Mesothelial cell of epicardium (in vitro differentiated cells): ENCODE results near the gene CHD9NB. TPM values are rescaled to one million over a fixed set of nuclear protein-coding genes. Genes with fewer than 3 reads are reported as not detected.
"Not testable (repeated sequence)": the region's sequence is repeated elsewhere in the genome, so short reads cannot be mapped to it uniquely, and the experiment has no call there.

Experiments
- DNase-seq, 2 experiments: peaks; one replicate each; pipeline ENCODE4 v3.0.0; 2021; ENCODE audit warnings: low spot score in 2 of 2; ENCODE audit not compliant: unreplicated experiment in 2 of 2
- H3K27ac Mint-ChIP-seq: 2 replicates; pipeline ENCODE4 v1.8.0; 2021; ENCODE audit warnings: mixed read lengths
- H3K27me3 Mint-ChIP-seq: 2 replicates; pipeline ENCODE4 v1.8.0; 2021; ENCODE audit warnings: low read depth, mixed read lengths
- H3K36me3 Mint-ChIP-seq: 2 replicates; pipeline ENCODE4 v1.8.0; 2021; ENCODE audit warnings: mixed read lengths
- H3K4me1 Mint-ChIP-seq: 2 replicates; pipeline ENCODE4 v1.8.0; 2021; ENCODE audit warnings: mixed read lengths
- H3K4me3 Mint-ChIP-seq: 2 replicates; pipeline ENCODE4 v1.8.0; 2021; ENCODE audit warnings: mild to moderate bottlenecking, moderate library complexity, mixed read lengths
- H3K9me3 Mint-ChIP-seq: 2 replicates; pipeline ENCODE4 v1.8.0; 2021; ENCODE audit warnings: mixed read lengths
- CTCF ChIP-seq: fragments of 200-600 bp; sonication (generic); IDR thresholded peaks from one replicate; pipeline ENCODE4 v1.5.0; 2021; ENCODE audit warnings: antibody characterized with exemption; ENCODE audit not compliant: unreplicated experiment
- total RNA-seq: library from RNA; stranded (reverse); gene quantifications from 3 replicates; pipeline ENCODE4 v1.2.1, GENCODE V29; 2021

Gene CHD9NB
- total RNA-seq, 1 donor from 2014 or later = 0.29 TPM

- peak; percentile 66 to 85 for DNase-seq
- Mint-ChIP-seq H3K27me3 (no peaks in the 10 kb centered on the region), H3K4me1 (peaks cover 11% of the 10 kb centered on the region), H3K36me3 (no peaks in the 10 kb centered on the region), H3K4me3 (peak within 1 kb of the TSS; percentile 85), H3K27ac (peak within 1 kb of the TSS; percentile 99), H3K9me3 (no peaks in the 10 kb centered on the region)
- peak; percentile 99 for TF ChIP-seq CTCF
Observed at GRCh38 chr16:53054670-53055485, 2.2 kb upstream of the CHD9NB start, which contains the start of gene CHD9. TSS of gene CHD9 (plus strand) at chr16:53054991. CDS start at chr16:53156090, 101,099 bp downstream.

GRCh38 chr16:53053967-53054669, 1.4 kb upstream of the CHD9NB start:
- no peaks in the 10 kb centered on the region for H3K36me3 Mint-ChIP-seq
- H3K27me3 Mint-ChIP-seq = no peaks in the 10 kb centered on the region
- no peaks in the 10 kb centered on the region for H3K9me3 Mint-ChIP-seq
- no peak for TF ChIP-seq CTCF
- peak overlapping the region; percentile 25 for H3K27ac Mint-ChIP-seq
- no peak for DNase-seq
- peak overlapping the region; percentile 85 for H3K4me3 Mint-ChIP-seq
- H3K4me1 Mint-ChIP-seq = peaks cover 11% of the 10 kb centered on the region

- H3K4me1 Mint-ChIP-seq, H3K4me3 Mint-ChIP-seq, H3K36me3 Mint-ChIP-seq, H3K27ac Mint-ChIP-seq, H3K9me3 Mint-ChIP-seq, H3K27me3 Mint-ChIP-seq, DNase-seq: not testable (repeated sequence)
Observed at GRCh38 chr16:53051255-53051654, 1.4 kb downstream of the CHD9NB start.

GRCh38 chr16:53048139-53048915, 4.4 kb downstream of the CHD9NB start:
- H3K36me3 Mint-ChIP-seq = peaks cover 2% of the 10 kb centered on the region
- peaks cover 5% of the 10 kb centered on the region for H3K9me3 Mint-ChIP-seq
- TF ChIP-seq CTCF = no peak
- no peak overlapping the region for H3K4me3 Mint-ChIP-seq
- no peak overlapping the region for H3K27ac Mint-ChIP-seq
- H3K27me3 Mint-ChIP-seq = peaks cover 7% of the 10 kb centered on the region
- peaks cover 28% of the 10 kb centered on the region for H3K4me1 Mint-ChIP-seq
- no peak for DNase-seq

GRCh38 chr16:53047515-53047914, 5.2 kb downstream of the CHD9NB start:
- H3K4me3 Mint-ChIP-seq, H3K36me3 Mint-ChIP-seq, DNase-seq, H3K27me3 Mint-ChIP-seq, H3K9me3 Mint-ChIP-seq, H3K27ac Mint-ChIP-seq: not testable (repeated sequence)
- H3K4me1 Mint-ChIP-seq = peaks cover 36% of the 10 kb centered on the region

- Mint-ChIP-seq H3K27ac (peak overlapping the region; percentile 84), H3K4me1 (peaks cover 55% of the 10 kb centered on the region)
Observed at GRCh38 chr16:53045341-53046220, 7.1 kb downstream of the CHD9NB start.

More at GRCh38 chr16:53045341-53046220, 7.1 kb downstream of the CHD9NB start:
- H3K27me3 Mint-ChIP-seq = peaks cover 7% of the 10 kb centered on the region
- peaks cover 5% of the 10 kb centered on the region for H3K9me3 Mint-ChIP-seq
- H3K4me3 Mint-ChIP-seq = no peak overlapping the region
- no peak for TF ChIP-seq CTCF
- DNase-seq = no peak
- H3K36me3 Mint-ChIP-seq = peaks cover 2% of the 10 kb centered on the region
